HG03060 (cell line): ENCODE results near the gene MEGF6.
"Not testable (repeated sequence)": the region's sequence is repeated elsewhere in the genome, so short reads cannot be mapped to it uniquely, and the experiment has no call there.

Source experiments
- ATAC-seq: cut with Tn5 transposase; IDR thresholded peaks from one replicate; pipeline ENCODE4 v1.9.1; 2021; ENCODE audit warnings: low read depth, moderate number of reproducible peaks; ENCODE audit not compliant: unreplicated experiment

Gene MEGF6

GRCh38 chr1:3578906-3579305 is 32.4 kb downstream of the MEGF6 start:
- no peak for ATAC-seq

GRCh38 chr1:3578433-3578805 is 32.9 kb downstream of the MEGF6 start:
- no peak for ATAC-seq

GRCh38 chr1:3577711-3578432 is 33.4 kb downstream of the MEGF6 start:
- ATAC-seq, result no peak

GRCh38 chr1:3577300-3577699 is 34.0 kb downstream of the MEGF6 start:
- ATAC-seq, result no peak

GRCh38 chr1:3575993-3576392 is 35.3 kb downstream of the MEGF6 start:
- no peak for ATAC-seq

GRCh38 chr1:3575515-3575914 is 35.8 kb downstream of the MEGF6 start:
- not testable (repeated sequence) for ATAC-seq

GRCh38 chr1:3573500-3573899 is 37.8 kb downstream of the MEGF6 start:
- no peak for ATAC-seq

GRCh38 chr1:3572638-3573037 is 38.7 kb downstream of the MEGF6 start:
- not testable (repeated sequence) for ATAC-seq

GRCh38 chr1:3571263-3571662 is 40.0 kb downstream of the MEGF6 start:
- ATAC-seq, result no peak

- no peak for ATAC-seq
Observed at GRCh38 chr1:3570066-3570986, 41.0 kb downstream of the MEGF6 start.

- ATAC-seq, result no peak
Observed at GRCh38 chr1:3569436-3569835, 41.9 kb downstream of the MEGF6 start.

- no peak for ATAC-seq
Observed at GRCh38 chr1:3568815-3569435, 42.4 kb downstream of the MEGF6 start.

GRCh38 chr1:3566951-3567804 is 44.1 kb downstream of the MEGF6 start:
- no peak for ATAC-seq

- no peak for ATAC-seq
Observed at GRCh38 chr1:3566003-3566885, 45.1 kb downstream of the MEGF6 start.

GRCh38 chr1:3564921-3565831 is 46.1 kb downstream of the MEGF6 start:
- no peak for ATAC-seq

- no peak for ATAC-seq
Observed at GRCh38 chr1:3563610-3564009, 47.7 kb downstream of the MEGF6 start.

GRCh38 chr1:3563125-3563524 is 48.2 kb downstream of the MEGF6 start:
- no peak for ATAC-seq

GRCh38 chr1:3562712-3563111 is 48.6 kb downstream of the MEGF6 start:
- ATAC-seq, result no peak
